K562 (cell line): ENCODE results near the gene TCEA3. TPM values are rescaled to one million over a fixed set of nuclear protein-coding genes. Genes with fewer than 3 reads are reported as not detected.

Source experiments
- ATAC-seq: fragments of 200-7000 bp; cut with Tn5 transposase; 3 replicates; pipeline ENCODE4 v1.9.1; 2020; ENCODE audit warnings: moderate library complexity
- BruUV-seq: library from RNA; stranded (reverse); fragments of 400-500 nt; replicated peaks from 2 replicates; lab custom pipeline; 2021; lab: Mats Ljungman, UMichigan
- CTCF ChIA-PET: fragments of 300-600 bp; formaldehyde crosslinking; extraction: SDS; loops from one replicate; lab custom pipeline; 2021; ENCODE audit warnings: low intra/inter-chr PET ratio; lab: Yijun Ruan, JAX
- POLR2A ChIA-PET: fragments of 300-600, 350-650 bp; sonication (Branson Sonifier 250); formaldehyde crosslinking; extraction: SDS; loops from one replicate; lab custom pipeline; 2021; ENCODE audit warnings: antibody characterized with exemption, inconsistent platforms; lab: Yijun Ruan, JAX
- DNase-seq, 4 experiments: peaks; one replicate each; pipeline versions ENCODE4 v3.0.0 to v3.0.0-alpha.2; 2011 to 2018; ENCODE audit warnings: low spot score in 3 of 4, mixed read lengths in 3 of 4; ENCODE audit errors: extremely low read depth in 1 of 4
- FAIRE-seq: peaks from 2 replicates; lab custom pipeline; 2011; peaks lifted over from hg19 to GRCh38; lab: Jason Lieb, UNC
- H2AFZ ChIP-seq: 2 replicates; pipeline ENCODE4 v1.6.0; 2011; ENCODE audit warnings: low read depth, low read length, control low read depth, inconsistent platforms
- H3K27ac ChIP-seq: fragments of 200-600 bp; 3 replicates; pipeline ENCODE4 v1.8.0; 2011; ENCODE audit warnings: low read depth, mild to moderate bottlenecking, control low read depth, inconsistent platforms, low read length, moderate library complexity, mixed read lengths; ENCODE audit errors: extremely low read depth
- H3K27me3 ChIP-seq, 2 experiments: fragments of 300-600 bp in 1 of 2; 2 replicates in 1 of 2; 3 replicates in 1 of 2; pipeline versions ENCODE4 v1.6.0 to v1.8.0; 2011; ENCODE audit warnings: inconsistent platforms in 2 of 2, low read length in 2 of 2, mild to moderate bottlenecking in 1 of 2, mixed read lengths in 1 of 2, moderate library complexity in 1 of 2; ENCODE audit not compliant: control insufficient read depth in 2 of 2, insufficient read depth in 2 of 2
- H3K36me3 ChIP-seq: fragments of 300-600 bp; 3 replicates; pipeline ENCODE4 v1.8.0; 2011; ENCODE audit warnings: mild to moderate bottlenecking, low read length, inconsistent platforms; ENCODE audit not compliant: control insufficient read depth, insufficient read depth
- H3K4me1 ChIP-seq, 2 experiments: fragments of 200-600 bp in 1 of 2; replicated peaks in 1 of 2; 2 replicates in 1 of 2; 3 replicates in 1 of 2; pipeline versions ENCODE4 v1.5.1 to v1.8.0; 2011; ENCODE audit warnings: inconsistent platforms in 2 of 2, low read length in 2 of 2, mild to moderate bottlenecking in 1 of 2, mixed read lengths in 1 of 2, moderate library complexity in 1 of 2; ENCODE audit not compliant: control insufficient read depth in 2 of 2, insufficient read depth in 2 of 2
- H3K4me2 ChIP-seq: 2 replicates; pipeline ENCODE4 v1.6.1; 2011; ENCODE audit warnings: low read length, control low read depth, inconsistent platforms, mixed read lengths; ENCODE audit not compliant: insufficient read depth
- H3K4me3 ChIP-seq: fragments of 200-600 bp; sonication (generic), shearing (Covaris generic); 2 replicates; pipeline ENCODE4 v1.5.1; 2016; ENCODE audit warnings: control low read depth, inconsistent platforms
- H3K79me2 ChIP-seq: fragments of 200-600 bp; 3 replicates; pipeline ENCODE4 v1.8.0; 2011; ENCODE audit warnings: low read length, inconsistent platforms; ENCODE audit not compliant: control insufficient read depth, insufficient read depth
- H3K9ac ChIP-seq, 2 experiments: 2 replicates each; pipeline versions ENCODE4 v1.6.0 to v1.6.1; 2011; ENCODE audit warnings: low read depth in 2 of 2, low read length in 2 of 2, control low read depth in 1 of 2, inconsistent platforms in 1 of 2, mild to moderate bottlenecking in 1 of 2, mixed read lengths in 1 of 2; ENCODE audit not compliant: insufficient read depth in 1 of 2
- H3K9me1 ChIP-seq: one replicate; pipeline ENCODE4 v1.6.0; 2011; ENCODE audit warnings: inconsistent platforms, mild to moderate bottlenecking, low read length, moderate library complexity; ENCODE audit not compliant: control insufficient read depth, insufficient read depth
- H3K9me3 ChIP-seq: replicated peaks from 2 replicates; pipeline ENCODE4 v1.5.1; 2011; ENCODE audit warnings: low read depth, low read length, inconsistent platforms; ENCODE audit not compliant: control insufficient read depth, insufficient read depth
- H4K20me1 ChIP-seq: replicated peaks from 2 replicates; pipeline ENCODE4 v1.6.1; 2011; ENCODE audit warnings: low read length, inconsistent platforms, mixed read lengths; ENCODE audit not compliant: control insufficient read depth, insufficient read depth
- C11orf30 ChIP-seq: fragments of 450-650 bp; IDR thresholded peaks from 2 replicates; pipeline ENCODE4 v1.6.1; 2016; ENCODE audit warnings: low read depth, mild to moderate bottlenecking
- MAFG ChIP-seq: fragments of 450-650 bp; conservative IDR thresholded peaks from 2 replicates; pipeline ENCODE4 v1.6.1; 2016; ENCODE audit warnings: missing genetic modification characterization, missing compliant biosample characterization
- NR2C1 ChIP-seq, 2 experiments: fragments of 450-650 bp; IDR thresholded peaks; 2 replicates each; pipeline ENCODE4 v1.6.1; 2017; ENCODE audit warnings: mild to moderate bottlenecking in 2 of 2, antibody characterized with exemption in 1 of 2, inconsistent platforms in 1 of 2, missing compliant biosample characterization in 1 of 2, missing genetic modification characterization in 1 of 2
- TAF15 ChIP-seq: fragments of 200-400 bp; formaldehyde crosslinking; IDR thresholded peaks from 2 replicates; pipeline ENCODE4 v1.6.1; 2017; ENCODE audit warnings: mild to moderate bottlenecking, low read depth, low read length, moderate library complexity
- ZNF121 ChIP-seq: sonication (generic); formaldehyde crosslinking; conservative IDR thresholded peaks from 2 replicates; pipeline ENCODE4 v1.8.0; 2022; ENCODE audit warnings: missing genetic modification reagents
- ZNF316 ChIP-seq: fragments of 450-650 bp; IDR thresholded peaks from 2 replicates; pipeline ENCODE4 v1.6.1; 2016
- WGBS: fragments of 100-300 bp; shearing (Covaris generic); methylation state at CpG from one replicate; pipeline ENCODE4 v1.1.6; 2016; ENCODE audit warnings: low coverage, mixed read lengths; ENCODE audit not compliant: insufficient coverage; ENCODE audit errors: missing lambda C conversion rate; 5-methylcytosine and 5-hydroxymethylcytosine counted together
- in situ Hi-C: fragments of 300-500 bp; cut with MboI; formaldehyde crosslinking; loops from 4 replicates; pipeline ENCODE4 v1.15.0; 2018; ENCODE audit warnings: inconsistent platforms, mixed read lengths
- intact Hi-C: fragments of 100-400 bp; cut with micrococcal nuclease; formaldehyde crosslinking; loops from 2 replicates; pipeline ENCODE4 v1.14.2; 2022
- polyA plus RNA-seq, 8 experiments: library from polyadenylated mRNA; depleted of rRNA in 4 of 8; stranded (reverse) in 5 of 8; unstranded in 3 of 8; fragments of >200 nt; fragmentation: Nextera tagmentation in 2 of 8; fragmentation: Illumina TruSeq in 1 of 8; extraction: Ambion mirVana in 2 of 8; extraction: Trizol in 1 of 8; gene quantifications; 2 replicates each; pipeline versions ENCODE4 v1.2.1 to v1.2.3, GENCODE V29; 2011 to 2014; ENCODE audit warnings: inconsistent platforms in 1 of 8, missing spikeins in 1 of 8
- total RNA-seq, 7 experiments: library from RNA; depleted of rRNA in 6 of 7; stranded (reverse); fragments of >200 nt in 6 of 7; fragmentation: Illumina TruSeq in 2 of 7; extraction: Trizol in 2 of 7; gene quantifications; 2 replicates each; pipeline versions ENCODE4 v1.2.1 to v1.2.3, GENCODE V29; 2011 to 2021; ENCODE audit warnings: low replicate concordance in 1 of 7
- TF ChIP-seq, protein P1 (sequence below), 3 experiments: fragments of 200-800 bp in 1 of 3; fragments of 250-450 bp in 1 of 3; fragments of 450-650 bp in 1 of 3; sonication (Bioruptor Pico) in 1 of 3; sonication (Bioruptor generic) in 1 of 3; formaldehyde crosslinking in 1 of 3; IDR thresholded peaks; 2 replicates each; pipeline versions ENCODE4 v1.6.1 to v1.8.0; 2016 to 2022; ENCODE audit warnings: mild to moderate bottlenecking in 2 of 3, missing genetic modification characterization in 2 of 3, missing compliant biosample characterization in 1 of 3, moderate library complexity in 1 of 3

The TCEA3 gene
- total and polyA plus RNA-seq, 9 of the 15 experiments (the other 6 are each of a cell fraction or from before 2014, with no cell fraction given): 0.03 to 0.55 (median 0.36) TPM

- TF ChIP-seq NR2C1 (IDR thresholded peaks at IDR 0.05) (no peak), NR2C1 (tag; IDR thresholded peaks at IDR 0.05) (no peak), ZNF316 (peak; percentile 88), TAF15 (no peak), C11orf30 (peak; percentile 74), MAFG (tag) (peak; percentile 60)
Observed at GRCh38 chr1:23395849-23396248, 28.7 kb downstream of the TCEA3 start (continued).

- H3K27me3 ChIP-seq: peaks cover 0 to 5% of the 10 kb centered on the region in 2 experiments; a peak in 2 of 5 replicates
- peaks cover 4 to 15% of the 10 kb centered on the region in 2 experiments; a peak in 4 of 5 replicates for H3K4me1 ChIP-seq
- no peaks in the 10 kb centered on the region for H3K36me3 ChIP-seq
- whole genome bisulfite sequencing: 39% methylated on average over 8 of the region's 8 CpGs
- CTCF ChIA-PET: no interaction called here
- no peak overlapping the region for H3K4me3 ChIP-seq
- no peaks in the 10 kb centered on the region; the same call in 1 of the 2 replicates for H3K9me3 ChIP-seq
- H3K27ac ChIP-seq: no peak overlapping the region
- in situ Hi-C loops (no loop called here), intact Hi-C loops (no loop called here)
- no peaks in the 10 kb centered on the region for H3K79me2 ChIP-seq
- no TSS peak for BruUV-seq
- POLR2A ChIA-PET: interaction anchor here (0.6 kb wide), 1 partner anchor 70 kb away, joined by 3 read pairs; no protein-coding TSS in a partner anchor
- H3K4me2 ChIP-seq: no peak overlapping the region
- no peaks in the 10 kb centered on the region for H4K20me1 ChIP-seq
- no peak overlapping the region for H3K9ac ChIP-seq
- no peak for FAIRE-seq
- ATAC-seq: no peak
- H3K9me1 ChIP-seq: no peaks in the 10 kb centered on the region
- TF ChIP-seq ZNF121 (CRISPR knock-in tag): 0 out of 2 replicates have a peak, but pooled peaks have one; percentile 13
- TF ChIP-seq, protein P1, sequence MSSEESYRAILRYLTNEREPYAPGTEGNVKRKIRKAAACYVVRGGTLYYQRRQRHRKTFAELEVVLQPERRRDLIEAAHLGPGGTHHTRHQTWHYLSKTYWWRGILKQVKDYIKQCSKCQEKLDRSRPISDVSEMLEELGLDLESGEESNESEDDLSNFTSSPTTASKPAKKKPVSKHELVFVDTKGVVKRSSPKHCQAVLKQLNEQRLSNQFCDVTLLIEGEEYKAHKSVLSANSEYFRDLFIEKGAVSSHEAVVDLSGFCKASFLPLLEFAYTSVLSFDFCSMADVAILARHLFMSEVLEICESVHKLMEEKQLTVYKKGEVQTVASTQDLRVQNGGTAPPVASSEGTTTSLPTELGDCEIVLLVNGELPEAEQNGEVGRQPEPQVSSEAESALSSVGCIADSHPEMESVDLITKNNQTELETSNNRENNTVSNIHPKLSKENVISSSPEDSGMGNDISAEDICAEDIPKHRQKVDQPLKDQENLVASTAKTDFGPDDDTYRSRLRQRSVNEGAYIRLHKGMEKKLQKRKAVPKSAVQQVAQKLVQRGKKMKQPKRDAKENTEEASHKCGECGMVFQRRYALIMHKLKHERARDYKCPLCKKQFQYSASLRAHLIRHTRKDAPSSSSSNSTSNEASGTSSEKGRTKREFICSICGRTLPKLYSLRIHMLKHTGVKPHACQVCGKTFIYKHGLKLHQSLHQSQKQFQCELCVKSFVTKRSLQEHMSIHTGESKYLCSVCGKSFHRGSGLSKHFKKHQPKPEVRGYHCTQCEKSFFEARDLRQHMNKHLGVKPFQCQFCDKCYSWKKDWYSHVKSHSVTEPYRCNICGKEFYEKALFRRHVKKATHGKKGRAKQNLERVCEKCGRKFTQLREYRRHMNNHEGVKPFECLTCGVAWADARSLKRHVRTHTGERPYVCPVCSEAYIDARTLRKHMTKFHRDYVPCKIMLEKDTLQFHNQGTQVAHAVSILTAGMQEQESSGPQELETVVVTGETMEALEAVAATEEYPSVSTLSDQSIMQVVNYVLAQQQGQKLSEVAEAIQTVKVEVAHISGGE (CRISPR knock-in tag; IDR thresholded peaks at IDR 0.05): no peak
- H2AFZ ChIP-seq: no peak overlapping the region
- DNase-seq: no peak
Observed at GRCh38 chr1:23395154-23395724, 29.3 kb downstream of the TCEA3 start.
